OCI-LY1 (cell line): ENCODE results near the gene COL9A1.

Source experiments
- EZH2 ChIP-seq: fragments of 200-600 bp; sonication (generic), shearing (Covaris generic); IDR thresholded peaks from 2 replicates; pipeline ENCODE4 v1.8.0; 2017; ENCODE audit warnings: borderline replicate concordance, mixed run types, mild to moderate bottlenecking, antibody characterized with exemption, low read length, moderate library complexity, mixed read lengths
- TF ChIP-seq, protein P1 (sequence below): fragments of 200-600 bp; sonication (generic), shearing (Covaris generic); IDR thresholded peaks from 2 replicates; pipeline ENCODE4 v1.5.1; 2017; ENCODE audit warnings: mild to moderate bottlenecking, antibody characterized with exemption, low read length, moderate library complexity, mixed read lengths

DNA sequence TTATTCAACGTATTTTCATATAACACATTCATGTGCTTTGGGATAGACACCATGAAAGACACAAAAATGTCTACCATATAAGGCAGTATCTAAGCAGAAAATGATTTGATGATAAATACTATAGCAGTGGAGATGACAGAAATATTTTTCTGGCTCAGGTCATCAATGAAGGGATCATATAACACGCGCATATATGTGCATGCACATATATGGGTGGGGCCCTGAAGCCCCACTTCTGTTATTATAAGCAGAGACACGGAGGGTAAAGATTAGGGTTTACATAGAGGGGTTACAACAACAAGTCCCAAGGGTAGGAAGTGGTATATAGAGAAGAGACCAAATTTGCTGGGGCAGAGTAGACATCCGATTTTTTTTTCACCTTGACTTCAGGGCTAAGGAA lies 16.0 kb downstream of the COL9A1 start:
- TF ChIP-seq EZH2, result no peak
- TF ChIP-seq, protein P1, sequence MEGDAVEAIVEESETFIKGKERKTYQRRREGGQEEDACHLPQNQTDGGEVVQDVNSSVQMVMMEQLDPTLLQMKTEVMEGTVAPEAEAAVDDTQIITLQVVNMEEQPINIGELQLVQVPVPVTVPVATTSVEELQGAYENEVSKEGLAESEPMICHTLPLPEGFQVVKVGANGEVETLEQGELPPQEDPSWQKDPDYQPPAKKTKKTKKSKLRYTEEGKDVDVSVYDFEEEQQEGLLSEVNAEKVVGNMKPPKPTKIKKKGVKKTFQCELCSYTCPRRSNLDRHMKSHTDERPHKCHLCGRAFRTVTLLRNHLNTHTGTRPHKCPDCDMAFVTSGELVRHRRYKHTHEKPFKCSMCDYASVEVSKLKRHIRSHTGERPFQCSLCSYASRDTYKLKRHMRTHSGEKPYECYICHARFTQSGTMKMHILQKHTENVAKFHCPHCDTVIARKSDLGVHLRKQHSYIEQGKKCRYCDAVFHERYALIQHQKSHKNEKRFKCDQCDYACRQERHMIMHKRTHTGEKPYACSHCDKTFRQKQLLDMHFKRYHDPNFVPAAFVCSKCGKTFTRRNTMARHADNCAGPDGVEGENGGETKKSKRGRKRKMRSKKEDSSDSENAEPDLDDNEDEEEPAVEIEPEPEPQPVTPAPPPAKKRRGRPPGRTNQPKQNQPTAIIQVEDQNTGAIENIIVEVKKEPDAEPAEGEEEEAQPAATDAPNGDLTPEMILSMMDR, result no peak
